Left renal cortex interstitium (tissue), 4 donors: Measurements from ENCODE around the gene RALGAPA1. TPM values are rescaled to one million over a fixed set of nuclear protein-coding genes. Genes with fewer than 3 reads are reported as not detected.
"Not testable (repeated sequence)": the region's sequence is repeated elsewhere in the genome, so short reads cannot be mapped to it uniquely, and the experiment has no call there.

Source experiments
- DNase-seq, 4 donors: peaks; one replicate each; pipeline ENCODE4 v3.0.0-alpha.2; 2013; ENCODE audit warnings: low read depth in 4 of 4, low spot score in 2 of 4, missing footprints in 1 of 4
- polyA plus RNA-seq, 4 donors: library from polyadenylated mRNA; unstranded; fragments of 120-200 nt; gene quantifications; one replicate each; pipeline ENCODE4 v1.2.1, GENCODE V29; 2013; ENCODE audit not compliant: insufficient read length in 4 of 4

Gene RALGAPA1
- polyA plus RNA-seq, 4 donors: 30.3 to 58.3 (median 43.5) TPM

DNA sequence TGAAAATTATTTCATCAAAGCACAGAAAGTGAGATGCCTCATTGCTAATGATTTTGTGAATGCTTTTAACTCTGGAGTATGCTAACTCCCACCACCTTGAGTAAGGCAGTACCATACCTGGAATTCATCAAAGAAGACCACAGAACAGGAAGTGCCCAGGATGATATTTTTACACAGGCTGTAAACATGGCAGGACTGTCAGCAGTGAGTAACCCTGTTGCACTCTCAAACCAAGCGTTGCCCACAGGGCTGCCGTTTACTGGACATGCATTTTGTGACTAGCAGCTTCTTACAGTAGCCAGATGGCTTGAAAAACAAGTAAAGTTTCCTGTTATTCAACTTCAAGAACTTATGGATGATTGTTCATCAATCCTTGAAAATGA is 42.4 kb downstream of the RALGAPA1 start:
- DNase-seq: no peak

DNA sequence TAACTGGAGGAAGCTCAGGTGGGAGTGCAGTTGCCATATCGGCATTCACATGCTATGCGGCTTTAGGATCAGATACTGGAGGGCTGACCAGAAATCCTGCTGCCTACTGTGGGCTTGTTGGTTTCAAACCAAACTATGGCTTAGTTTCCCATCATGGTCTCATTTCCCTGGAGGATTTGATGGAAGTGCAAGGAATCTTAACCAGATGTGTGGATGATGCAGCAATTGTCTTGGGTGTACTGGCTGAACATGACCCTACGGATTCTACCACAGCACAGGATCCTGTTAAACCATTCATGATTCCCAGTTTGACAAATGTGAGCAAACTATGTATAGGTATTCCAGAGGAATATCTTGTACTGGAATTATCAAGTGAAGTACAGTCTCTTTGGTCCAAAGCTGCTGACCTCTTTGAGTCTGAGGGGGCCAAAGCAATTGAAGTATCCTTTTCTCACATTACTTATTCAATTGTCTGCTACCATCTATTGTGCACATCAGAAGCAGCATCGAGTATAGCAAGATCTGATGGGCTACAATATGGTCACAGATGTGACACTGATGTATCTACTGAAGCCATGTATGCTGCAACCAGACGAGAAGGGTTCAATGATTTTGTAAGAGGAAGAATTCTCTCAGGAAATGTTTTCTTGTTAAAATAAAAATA is 42.9 kb downstream of the RALGAPA1 start:
- DNase-seq: no peak

DNA sequence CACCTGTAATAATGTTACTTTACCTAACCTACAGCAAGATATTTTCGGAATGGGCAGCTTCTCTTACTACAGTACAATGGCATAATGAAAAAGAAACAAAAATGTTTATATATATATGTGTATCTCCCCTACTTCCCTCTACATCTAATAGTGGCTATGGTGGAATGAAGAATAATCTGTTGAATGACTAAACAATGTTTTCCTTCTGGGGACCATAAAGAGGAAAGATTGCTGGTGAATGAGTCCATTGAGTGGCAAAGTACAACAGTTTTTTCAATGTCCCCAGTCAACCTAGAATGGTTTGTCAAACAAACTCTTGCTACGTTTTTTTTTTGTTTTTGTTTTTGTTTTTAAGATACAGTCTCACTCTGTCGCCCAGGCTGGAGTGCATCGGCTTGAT is 47.2 kb downstream of the RALGAPA1 start:
- DNase-seq: no peak

DNA sequence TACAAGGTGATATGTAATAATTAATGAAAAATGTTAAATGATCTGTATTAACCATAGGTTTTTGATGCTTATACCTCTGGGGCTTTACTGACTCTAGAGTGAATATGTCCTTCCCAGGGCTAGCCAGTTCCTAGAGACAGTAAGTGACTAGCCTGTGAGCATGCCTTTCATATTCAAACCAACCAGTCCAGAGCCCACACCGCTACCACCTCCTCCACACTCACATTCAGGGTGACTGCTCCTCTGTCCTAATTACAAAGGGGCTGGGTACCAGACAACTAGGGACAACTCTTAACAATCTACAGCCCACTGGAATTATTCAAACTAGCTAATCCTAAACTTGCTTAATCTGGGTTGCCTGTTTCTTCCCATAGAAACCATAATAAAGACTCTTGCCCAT is 49.0 kb downstream of the RALGAPA1 start:
- no peak for DNase-seq

DNA sequence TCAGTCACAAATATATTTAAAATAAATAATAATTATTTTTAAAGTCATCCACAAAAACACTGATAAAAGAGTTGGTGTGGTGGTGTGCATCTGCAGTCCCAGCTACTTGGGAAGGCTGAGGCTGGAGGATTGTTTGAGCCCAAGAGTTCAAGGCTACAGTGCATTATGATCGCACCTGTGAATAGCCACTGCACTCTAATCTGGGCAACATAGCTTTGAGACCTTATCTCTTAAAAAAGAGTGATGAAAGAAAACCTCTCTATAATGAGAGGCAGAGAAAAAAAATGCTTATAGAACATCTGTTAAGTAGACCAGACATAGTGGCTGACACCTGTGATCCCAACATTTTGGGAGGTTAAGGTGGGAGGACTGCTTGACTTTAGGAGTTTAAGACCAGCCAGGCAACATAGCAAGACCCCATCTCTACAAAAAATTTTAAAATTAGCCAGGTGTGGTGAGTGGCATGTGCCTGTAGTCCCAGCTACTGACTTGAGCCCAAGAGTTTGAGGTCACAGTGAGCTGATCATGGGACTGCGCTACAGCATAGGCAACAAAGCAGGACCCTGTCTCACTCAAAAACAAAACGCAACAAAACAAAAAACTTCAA is 50.5 kb downstream of the RALGAPA1 start:
- DNase-seq: no peak

DNA sequence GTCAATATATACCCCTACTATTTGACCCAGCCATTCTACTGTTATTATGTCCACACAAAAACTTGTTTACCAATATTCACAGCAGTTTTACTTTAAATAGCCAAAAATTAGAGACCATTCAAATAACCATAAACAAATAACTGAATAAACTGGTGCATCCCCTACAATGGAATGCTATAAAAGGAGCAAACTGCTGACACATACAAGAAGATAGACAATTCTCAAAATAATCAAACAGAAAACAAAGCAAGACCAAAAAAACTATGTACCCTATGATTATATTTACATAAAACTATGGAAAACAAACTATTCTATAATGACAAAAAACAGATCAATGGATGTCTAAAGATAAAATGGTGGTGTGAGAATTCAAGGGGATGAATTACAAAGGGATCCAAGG is 54.4 kb downstream of the RALGAPA1 start:
- no peak for DNase-seq

DNA sequence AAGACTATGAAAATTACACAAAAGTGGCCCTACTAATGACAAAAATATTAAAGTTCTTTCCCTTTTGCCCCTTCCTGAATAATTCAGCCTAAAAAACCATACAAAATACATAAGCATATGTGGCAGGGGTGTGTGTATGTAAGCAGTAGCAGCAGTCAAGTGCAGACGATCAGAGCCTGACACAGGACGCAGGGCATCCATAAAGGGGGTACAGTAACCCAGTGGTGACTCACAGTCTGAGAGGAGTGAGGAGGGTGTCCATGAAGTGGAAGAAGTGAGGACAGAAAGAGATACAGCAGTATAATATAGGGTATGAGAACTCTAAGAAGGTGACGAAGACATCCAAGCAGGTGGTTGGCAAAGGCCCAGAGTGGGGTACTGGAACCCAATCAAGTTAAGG is 56.7 kb downstream of the RALGAPA1 start:
- no peak for DNase-seq

DNA sequence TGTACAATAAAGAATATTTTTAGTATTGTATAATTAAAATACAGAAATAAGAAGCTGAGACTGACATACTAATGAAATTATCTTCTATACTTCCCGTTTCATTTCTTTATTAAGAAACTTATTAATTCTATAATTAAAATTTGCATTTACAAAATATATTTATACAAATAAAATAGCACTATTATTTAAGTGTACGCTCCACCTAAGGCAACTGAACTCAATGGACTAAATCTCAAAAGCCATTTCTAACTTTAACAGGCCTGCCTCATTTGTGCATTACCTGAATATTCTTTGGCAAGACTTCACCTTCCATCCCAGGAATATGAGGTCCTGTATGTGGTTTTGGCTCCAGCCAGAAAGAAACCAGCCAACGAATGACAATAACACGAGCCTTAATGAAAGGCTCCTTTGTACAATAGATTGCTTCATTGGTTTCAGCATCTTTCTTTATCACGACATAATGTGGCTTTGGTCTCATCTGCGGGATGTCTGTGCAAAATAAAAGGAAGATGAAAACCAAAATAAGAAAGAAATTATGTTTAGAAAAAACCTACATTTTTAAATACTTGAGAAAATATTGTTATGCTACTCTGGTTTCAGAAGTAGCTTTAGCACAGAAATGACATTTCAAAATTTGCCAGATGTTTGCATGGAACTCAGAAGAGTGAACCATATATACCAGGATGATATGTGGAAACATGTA is 58.7 kb downstream of the RALGAPA1 start:
- no peak for DNase-seq

DNA sequence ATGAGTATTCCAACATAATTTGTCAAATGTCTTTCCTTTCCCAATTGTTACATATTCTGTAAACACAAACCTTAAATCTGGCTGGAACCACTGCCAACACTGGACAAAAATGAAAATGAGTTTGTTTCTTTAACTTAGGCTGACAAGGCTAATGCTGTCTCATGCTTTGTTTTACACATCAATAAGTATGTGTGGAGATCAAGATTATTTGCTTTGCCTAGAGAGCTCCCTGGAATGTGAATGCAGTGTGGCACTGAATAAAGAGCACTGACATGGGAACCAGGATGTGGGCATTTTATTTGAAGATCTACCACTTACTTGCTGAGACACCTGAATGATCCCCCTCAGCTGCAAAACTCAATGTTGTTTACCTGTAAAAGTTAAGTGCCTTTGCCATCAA is 61.7 kb downstream of the RALGAPA1 start:
- DNase-seq: no peak

DNA sequence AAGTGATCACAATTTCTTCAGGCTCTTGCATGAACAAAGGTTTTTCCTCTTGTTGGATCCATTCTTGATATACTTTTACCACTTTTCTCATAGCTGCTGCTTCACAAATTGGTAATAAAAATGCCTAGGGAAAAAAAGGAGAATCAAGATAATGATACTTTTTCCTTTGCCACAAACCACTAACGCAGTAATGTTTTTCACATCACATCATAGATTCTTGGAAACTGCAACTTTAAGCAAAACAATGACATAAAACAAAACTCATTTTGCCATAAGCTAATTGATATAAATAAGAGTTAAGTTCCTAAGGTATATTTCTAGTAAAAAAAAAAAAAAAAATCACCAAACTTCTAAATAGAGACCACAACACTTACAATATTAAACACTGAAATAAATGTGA is 66.7 kb downstream of the RALGAPA1 start:
- no peak for DNase-seq

DNA sequence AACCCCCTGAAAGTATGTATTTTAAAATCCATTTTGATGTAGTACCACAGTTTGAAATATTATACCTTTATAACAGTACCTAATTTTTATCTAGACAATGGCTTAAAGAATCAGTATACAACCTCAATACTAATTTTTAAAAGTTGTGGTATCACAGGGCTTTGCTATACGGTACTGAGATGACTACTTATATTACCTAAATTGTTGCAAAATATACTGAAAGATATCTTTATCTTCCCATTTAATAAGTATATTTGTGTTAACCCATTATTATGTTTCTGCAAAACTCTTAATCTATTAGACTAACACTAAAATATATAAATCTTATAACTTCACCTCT is 67.1 kb downstream of the RALGAPA1 start:
- no peak for DNase-seq

DNA sequence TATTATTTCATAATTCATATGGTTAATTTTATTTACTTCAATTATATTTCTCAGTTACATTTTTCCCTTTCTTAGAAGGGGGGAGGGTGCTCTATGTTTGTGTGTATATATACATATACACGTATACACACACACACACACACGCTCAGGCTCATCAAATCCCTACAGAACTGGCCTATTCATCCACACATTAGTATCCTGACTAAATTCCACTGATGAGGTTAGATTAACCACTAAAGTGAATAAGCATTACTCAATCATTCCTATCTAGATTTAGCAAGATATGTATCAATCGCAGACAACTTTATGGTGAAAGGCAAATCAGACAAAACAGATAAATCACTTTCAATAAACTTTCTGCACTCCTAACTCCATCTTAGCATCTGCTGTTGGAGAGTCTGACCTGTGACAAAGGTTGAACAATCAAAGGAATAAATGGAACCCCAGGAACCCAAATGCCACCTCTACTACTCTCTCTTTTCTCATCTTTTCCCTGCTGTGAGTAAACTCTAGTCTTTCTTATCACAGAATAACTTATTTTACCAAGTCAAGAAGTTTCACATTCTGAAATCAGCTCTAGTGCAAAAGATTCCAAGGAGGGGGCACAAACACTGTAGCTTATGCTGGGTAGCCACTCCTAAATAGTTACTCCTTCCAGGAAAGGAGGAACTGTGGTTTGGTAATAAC is 67.6 kb downstream of the RALGAPA1 start:
- no peak for DNase-seq

DNA sequence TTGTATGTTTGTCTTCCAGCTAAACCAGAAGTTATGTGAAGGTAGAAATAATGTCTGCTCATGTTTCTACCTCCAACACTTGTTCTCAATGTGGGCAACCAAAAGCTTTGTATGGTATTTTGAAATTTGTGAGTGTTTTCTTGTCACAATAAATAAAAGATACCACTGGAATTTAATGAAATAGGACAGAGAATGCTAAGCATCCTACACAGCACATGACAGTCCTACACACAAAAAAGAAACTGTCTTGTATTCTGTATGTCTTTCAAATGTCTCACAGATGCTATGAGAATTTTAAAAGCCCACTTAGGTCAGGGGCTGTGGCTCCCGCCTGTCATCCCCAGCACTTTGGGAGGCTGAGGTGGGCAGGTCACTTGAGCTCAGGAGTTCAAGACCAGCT is 68.9 kb downstream of the RALGAPA1 start:
- no peak for DNase-seq

DNA sequence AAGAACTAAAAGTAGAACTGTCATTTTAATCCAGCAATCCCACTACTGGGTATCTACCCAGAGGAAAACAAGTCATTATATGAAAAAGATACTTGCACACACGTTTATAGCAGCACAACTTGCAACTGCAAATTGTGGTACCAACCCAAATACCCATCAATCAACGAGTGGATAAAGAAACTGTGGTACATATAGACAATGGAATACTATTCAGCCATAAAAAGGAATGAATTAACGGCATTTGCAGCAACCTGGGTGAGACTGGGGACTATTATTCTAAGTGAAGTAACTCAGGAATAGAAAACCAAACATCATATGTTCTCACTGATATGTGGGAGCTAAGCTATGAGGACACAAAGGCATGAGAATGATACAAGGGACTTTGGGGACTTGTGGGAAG is 73.9 kb downstream of the RALGAPA1 start:
- not testable (repeated sequence) for DNase-seq

DNA sequence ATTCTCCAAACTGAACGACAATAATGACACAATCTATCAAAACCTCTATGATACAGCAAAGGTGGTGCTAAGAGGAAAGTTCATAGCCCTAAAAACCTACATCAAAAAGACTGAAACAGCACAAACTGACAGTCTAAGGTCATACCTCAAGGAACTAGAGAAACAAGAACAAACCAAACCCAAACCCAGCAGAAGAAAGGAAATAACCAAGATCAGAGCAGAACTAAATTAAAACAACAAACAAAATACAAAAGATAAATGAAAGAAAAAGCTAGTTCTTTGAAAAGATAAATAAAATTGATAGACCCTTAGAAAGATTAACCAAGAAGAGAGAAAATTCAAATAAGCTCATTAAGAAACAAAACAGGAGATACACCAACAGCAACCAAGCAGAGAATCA is 75.6 kb downstream of the RALGAPA1 start:
- DNase-seq: not testable (repeated sequence)

DNA sequence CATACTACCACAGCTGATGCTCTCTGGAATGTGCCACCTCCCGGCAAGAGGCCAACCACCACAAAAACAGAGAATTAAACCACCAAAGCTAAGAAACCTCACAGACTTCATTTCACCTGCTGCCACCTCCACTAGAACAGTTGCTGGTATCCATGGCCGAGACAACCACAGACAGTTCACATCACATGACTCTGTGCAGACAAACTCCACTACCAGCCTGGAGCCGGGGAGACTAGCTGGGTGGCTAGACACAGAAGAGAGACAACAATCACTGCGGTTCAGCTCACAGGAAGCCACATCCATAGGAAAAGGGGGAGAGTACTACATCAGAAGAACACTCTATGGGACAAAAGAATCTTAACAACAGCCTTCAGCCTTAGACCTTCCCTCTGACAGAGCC is 78.2 kb downstream of the RALGAPA1 start:
- no peak for DNase-seq

DNA sequence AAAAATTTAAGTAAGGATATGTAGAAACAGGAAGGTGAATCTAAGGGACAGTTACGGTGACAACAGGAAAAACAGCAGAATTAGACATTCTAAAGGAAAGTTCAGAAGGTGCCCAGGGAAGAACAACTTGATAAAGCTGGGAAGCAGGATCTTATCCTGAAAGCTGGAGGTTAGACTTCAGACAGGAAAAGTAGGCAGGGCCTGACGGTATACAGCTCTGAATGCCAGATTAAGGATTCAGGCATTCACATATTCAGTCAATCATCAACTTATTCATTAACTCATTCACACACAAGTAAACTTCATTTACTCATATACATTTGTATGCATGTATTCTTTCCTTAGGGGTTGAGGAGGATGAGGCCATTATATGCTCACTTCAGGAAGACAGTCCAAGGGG is 81.3 kb downstream of the RALGAPA1 start:
- no peak for DNase-seq

DNA sequence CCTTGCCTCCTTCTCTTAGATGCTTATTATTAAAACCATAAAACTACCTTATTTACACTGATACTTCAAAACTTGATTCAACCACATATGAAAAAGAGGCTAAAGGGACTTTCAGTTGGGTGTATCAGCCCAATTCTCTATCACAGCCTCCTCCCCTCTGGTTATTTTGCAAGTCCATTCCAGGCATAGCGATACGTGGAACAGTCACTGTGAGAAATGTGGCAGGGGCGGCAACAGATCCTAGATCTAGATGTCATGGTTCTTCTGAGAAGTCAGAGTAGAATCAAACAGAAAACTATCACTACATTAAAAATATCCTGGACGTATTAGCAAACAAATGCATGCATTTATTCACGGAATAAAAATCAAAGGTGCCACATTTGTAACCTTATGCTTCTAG is 83.2 kb downstream of the RALGAPA1 start:
- no peak for DNase-seq

DNA sequence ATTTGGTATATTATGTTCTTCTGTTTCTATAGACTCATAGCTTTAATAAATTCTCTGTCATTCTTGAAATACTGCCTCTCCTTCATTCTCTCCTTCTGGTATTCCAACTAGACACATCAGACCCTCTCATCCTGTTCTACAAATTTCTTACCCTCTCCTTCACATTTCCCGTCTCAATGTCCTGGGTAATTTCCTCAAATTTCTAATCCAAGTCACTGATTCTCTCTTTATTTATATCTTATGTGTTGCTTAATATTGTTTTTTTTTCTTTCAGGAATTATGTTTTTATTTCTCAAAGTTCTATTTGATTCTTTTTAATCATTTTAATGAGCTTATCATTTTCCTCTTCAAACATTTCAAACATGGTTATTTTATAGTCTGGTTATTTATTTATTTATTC is 94.0 kb downstream of the RALGAPA1 start:
- no peak for DNase-seq

DNA sequence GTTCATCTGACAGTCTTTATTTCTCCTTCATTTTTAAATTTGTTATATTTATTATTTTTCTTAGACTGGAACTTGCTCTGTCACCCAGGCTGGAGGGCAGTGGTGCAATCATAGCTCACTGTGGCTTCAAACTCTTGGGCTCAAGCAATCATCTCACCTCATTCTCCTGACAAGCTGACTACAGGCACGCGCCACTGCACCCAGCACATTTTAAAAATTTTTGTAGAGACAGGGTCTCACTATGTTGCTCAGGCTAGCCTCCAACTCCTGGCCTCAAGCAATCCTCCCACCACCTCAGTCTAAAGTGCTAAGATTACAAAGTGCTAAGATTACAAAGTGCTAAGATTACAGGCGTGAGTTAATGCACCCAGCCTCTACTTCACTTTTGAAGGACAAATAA is 96.6 kb downstream of the RALGAPA1 start:
- no peak for DNase-seq

DNA sequence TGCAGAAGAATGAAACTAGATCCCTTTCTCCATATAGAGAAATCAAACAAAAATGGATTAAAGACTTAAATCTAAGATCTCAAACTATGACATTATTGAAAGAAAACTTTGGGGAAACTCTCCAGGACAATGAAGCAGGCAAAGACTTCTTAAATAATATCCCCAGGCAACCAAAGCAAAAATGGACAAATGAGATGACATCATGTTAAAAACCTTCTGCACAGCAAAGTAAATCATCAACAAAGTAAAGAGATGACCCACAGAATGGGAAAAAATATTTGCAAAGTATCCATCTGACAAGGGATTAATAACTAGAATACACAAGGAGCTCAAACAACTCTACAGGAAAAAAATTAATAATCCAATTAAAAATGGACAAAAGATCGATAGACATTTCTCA is 101.0 kb downstream of the RALGAPA1 start:
- no peak for DNase-seq

DNA sequence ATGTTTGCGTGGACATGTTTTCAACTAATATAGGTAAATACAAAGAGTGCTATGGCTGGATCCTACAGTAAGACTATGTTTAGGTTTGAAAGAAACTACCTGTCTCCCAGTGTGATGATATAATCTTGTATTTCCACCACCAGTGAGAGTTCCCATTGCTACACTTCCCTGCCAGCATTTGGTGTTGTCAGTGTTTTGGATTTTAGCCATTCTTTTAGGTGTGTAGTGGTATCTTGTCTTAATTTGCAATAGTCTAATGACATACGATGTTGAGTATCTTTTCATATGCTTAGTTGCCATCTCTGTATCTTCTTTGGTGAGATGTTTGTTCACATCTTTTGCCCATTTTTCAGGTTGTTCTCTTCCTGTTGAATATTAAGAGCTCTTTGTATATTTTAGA is 103.5 kb downstream of the RALGAPA1 start:
- no peak for DNase-seq
